Heart right ventricle (tissue), 16 donors: ENCODE data around the gene DTNB. TPM values are rescaled to one million over a fixed set of nuclear protein-coding genes. Genes with fewer than 3 reads are reported as not detected.
A peak's percentile ranks its signal among the peaks of the same experiment; 100 is the strongest.

Source experiments
- ATAC-seq, 8 donors: fragments of 200-7000 bp; cut with Tn5 transposase; one replicate each; pipeline ENCODE4 v1.9.1; 2020; ENCODE audit warnings: mild to moderate bottlenecking in 8 of 8, moderate library complexity in 8 of 8, moderate number of reproducible peaks in 1 of 8
- DNase-seq, 2 donors: peaks; one replicate each; pipeline ENCODE4 v3.0.0-alpha.2; 2020
- H3K27ac ChIP-seq, 10 donors: fragments of 200-600 bp; sonication (generic) in 2 of 10; one replicate each; pipeline versions ENCODE4 v1.5.0 to v1.8.0; 2020 to 2022; ENCODE audit warnings: mild to moderate bottlenecking in 3 of 10
- H3K27me3 ChIP-seq, 7 donors: fragments of 200-600 bp; one replicate each; pipeline ENCODE4 v1.8.0; 2021 to 2022; ENCODE audit warnings: mild to moderate bottlenecking in 2 of 7
- H3K36me3 ChIP-seq, 9 donors: fragments of 200-600 bp; sonication (generic) in 1 of 9; one replicate each; pipeline versions ENCODE4 v1.5.0 to v1.8.0; 2020 to 2022; ENCODE audit warnings: mild to moderate bottlenecking in 2 of 9
- H3K4me1 ChIP-seq, 9 donors: fragments of 200-600 bp; sonication (generic) in 1 of 9; one replicate each; pipeline versions ENCODE4 v1.5.0 to v1.8.0; 2020 to 2022; ENCODE audit warnings: mild to moderate bottlenecking in 4 of 9
- H3K4me3 ChIP-seq, 10 donors: fragments of 200-600 bp; sonication (generic) in 2 of 10; one replicate each; pipeline versions ENCODE4 v1.5.0 to v1.8.0; 2020 to 2022; ENCODE audit warnings: mild to moderate bottlenecking in 7 of 10, moderate library complexity in 2 of 10
- H3K9me3 ChIP-seq, 11 donors: fragments of 200-600 bp in 10 of 11; sonication (generic) in 2 of 11; one replicate each; pipeline versions ENCODE4 v1.5.0 to v1.8.0; 2013 to 2022; ENCODE audit warnings: mild to moderate bottlenecking in 2 of 11, control low read depth in 1 of 11, moderate library complexity in 1 of 11
- WGBS, 2 donors: extraction: QIAGEN DNeasy Blood & Tissue Kit; methylation state at CpG; one replicate each; pipeline ENCODE4 v1.1.7; 2013; ENCODE audit warnings: inconsistent platforms in 1 of 2; 5-methylcytosine and 5-hydroxymethylcytosine counted together
- intact Hi-C, 10 donors: fragments of 100-400 bp; cut with DNase I; formaldehyde crosslinking; loops; one replicate each; pipeline versions ENCODE4 v1.11.1 to v1.14.2; 2022
- microRNA-seq, 2 donors: library from miRNA; unstranded; fragments of <30 nt; microRNA quantifications; one replicate each; pipeline ENCODE4 v1.2.0, GENCODE V29; 2021
- polyA plus RNA-seq, 2 donors: library from polyadenylated mRNA; stranded (reverse); fragments of 200-250 nt; gene quantifications; one replicate each; pipeline ENCODE4 v1.2.3, GENCODE V29; 2013
- total RNA-seq, 10 donors: library from RNA; stranded (reverse); fragmentation: NEBNext Ultra II Directional in 3 of 10; extraction: Animal tissue kit (Norgen Biotek cat#: 25700) in 3 of 10; gene quantifications; one replicate each; pipeline versions ENCODE4 v1.2.1 to v1.2.4, GENCODE V29; 2021 to 2023
- TF ChIP-seq, protein P1 (sequence below), 9 donors: fragments of 200-600 bp; sonication (generic) in 2 of 9; IDR thresholded peaks; one replicate each; pipeline versions ENCODE4 v1.5.0 to v1.8.0; 2021 to 2022; ENCODE audit warnings: antibody characterized with exemption in 9 of 9, mild to moderate bottlenecking in 5 of 9, moderate library complexity in 1 of 9
- donor health status: Arrhythmogenic right ventricular cardiomyopathy.
- donor health status: ischemic (EF 13 %, LVEDD 7.1; RV severe dilation, severe dysfunction).
- donor health status: healthy with polysubstance abuse.
- donor health status: DM: no; HTN: yes; CAD: no.
- donor health status: DM: no; HTN: no; CAD: no.
- donor health status: ischemic (EF 25% LVEDD 6.9; RV normal size, moderate dysfunction).
- donor health status: ischemic (EF 25% LVEDD 5.7; RV mildly dilated, moderate dysfunction).
- donor health status: healthy.
- donor health status: DM: yes; HTN: yes; CAD: no.
- donor health status: Ischemic cardiomyopathy.
- donor health status: ischemic (EF 35%, LVEDD 5.7; RV mildly dilated, moderate dysfunction).
- donor health status: nonischemic (EF 11% LVEDD 7.7; RV severe dilation, severe dysfunction).
- donor health status: DM: yes; HTN: yes; CAD: no.
- donor health status: PGD.
- donor health status: ischemic (EF 29% LVEDD 5.4; RV normal size, mild dysfunction).
- donor health status: nonischemic (EF 23%, LVEDD 6.1; RV moderate dilation, normal function).

DTNB gene
- total and polyA plus RNA-seq, 12 donors, result 2.8 to 11.3 (median 7.8) TPM

DNA sequence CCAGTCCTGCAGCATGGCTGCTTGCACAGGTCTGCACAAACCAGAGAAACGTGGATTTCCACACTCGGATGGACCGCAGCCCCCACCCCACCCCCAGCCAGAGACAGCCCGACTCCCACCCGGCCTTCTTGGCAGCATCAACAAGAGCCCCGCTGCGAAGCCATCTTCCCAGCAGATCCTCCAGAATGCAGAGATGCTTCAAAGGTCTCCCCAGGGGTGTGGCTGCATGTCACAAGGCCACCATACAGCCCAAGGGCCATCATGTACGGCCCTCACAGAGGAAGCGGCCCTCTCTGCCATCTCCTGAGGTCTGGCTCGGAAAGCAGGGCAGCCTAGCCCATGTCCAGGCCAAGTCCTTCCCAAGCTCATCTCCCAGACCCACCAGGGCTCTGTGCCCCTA is 343.1 kb downstream of the DTNB start:
- peaks cover 0 to 13% (median 7%) of the 10 kb centered on the region in 9 donors for H3K36me3 ChIP-seq
- H3K27ac ChIP-seq, result no peak overlapping the region
- no peak for DNase-seq
- TF ChIP-seq, protein P1, sequence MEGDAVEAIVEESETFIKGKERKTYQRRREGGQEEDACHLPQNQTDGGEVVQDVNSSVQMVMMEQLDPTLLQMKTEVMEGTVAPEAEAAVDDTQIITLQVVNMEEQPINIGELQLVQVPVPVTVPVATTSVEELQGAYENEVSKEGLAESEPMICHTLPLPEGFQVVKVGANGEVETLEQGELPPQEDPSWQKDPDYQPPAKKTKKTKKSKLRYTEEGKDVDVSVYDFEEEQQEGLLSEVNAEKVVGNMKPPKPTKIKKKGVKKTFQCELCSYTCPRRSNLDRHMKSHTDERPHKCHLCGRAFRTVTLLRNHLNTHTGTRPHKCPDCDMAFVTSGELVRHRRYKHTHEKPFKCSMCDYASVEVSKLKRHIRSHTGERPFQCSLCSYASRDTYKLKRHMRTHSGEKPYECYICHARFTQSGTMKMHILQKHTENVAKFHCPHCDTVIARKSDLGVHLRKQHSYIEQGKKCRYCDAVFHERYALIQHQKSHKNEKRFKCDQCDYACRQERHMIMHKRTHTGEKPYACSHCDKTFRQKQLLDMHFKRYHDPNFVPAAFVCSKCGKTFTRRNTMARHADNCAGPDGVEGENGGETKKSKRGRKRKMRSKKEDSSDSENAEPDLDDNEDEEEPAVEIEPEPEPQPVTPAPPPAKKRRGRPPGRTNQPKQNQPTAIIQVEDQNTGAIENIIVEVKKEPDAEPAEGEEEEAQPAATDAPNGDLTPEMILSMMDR (IDR thresholded peaks at IDR 0.05), result no peak
- peaks cover 0 to 17% (median 7%) of the 10 kb centered on the region in 11 donors for H3K9me3 ChIP-seq
- no peak for ATAC-seq
- WGBS, 2 donors, result 75 to 82% methylated on average over 10 of the region's 10 CpGs
- intact Hi-C loops, result loop anchor here in 1 of 10 donors (10.0 kb wide), 1 partner anchor 45 kb away; no protein-coding TSS in a partner anchor
- H3K4me3 ChIP-seq, result no peak overlapping the region
- no peaks in the 10 kb centered on the region for H3K27me3 ChIP-seq
- H3K4me1 ChIP-seq, result peaks cover 3 to 81% (median 42%) of the 10 kb centered on the region in 9 donors

DNA sequence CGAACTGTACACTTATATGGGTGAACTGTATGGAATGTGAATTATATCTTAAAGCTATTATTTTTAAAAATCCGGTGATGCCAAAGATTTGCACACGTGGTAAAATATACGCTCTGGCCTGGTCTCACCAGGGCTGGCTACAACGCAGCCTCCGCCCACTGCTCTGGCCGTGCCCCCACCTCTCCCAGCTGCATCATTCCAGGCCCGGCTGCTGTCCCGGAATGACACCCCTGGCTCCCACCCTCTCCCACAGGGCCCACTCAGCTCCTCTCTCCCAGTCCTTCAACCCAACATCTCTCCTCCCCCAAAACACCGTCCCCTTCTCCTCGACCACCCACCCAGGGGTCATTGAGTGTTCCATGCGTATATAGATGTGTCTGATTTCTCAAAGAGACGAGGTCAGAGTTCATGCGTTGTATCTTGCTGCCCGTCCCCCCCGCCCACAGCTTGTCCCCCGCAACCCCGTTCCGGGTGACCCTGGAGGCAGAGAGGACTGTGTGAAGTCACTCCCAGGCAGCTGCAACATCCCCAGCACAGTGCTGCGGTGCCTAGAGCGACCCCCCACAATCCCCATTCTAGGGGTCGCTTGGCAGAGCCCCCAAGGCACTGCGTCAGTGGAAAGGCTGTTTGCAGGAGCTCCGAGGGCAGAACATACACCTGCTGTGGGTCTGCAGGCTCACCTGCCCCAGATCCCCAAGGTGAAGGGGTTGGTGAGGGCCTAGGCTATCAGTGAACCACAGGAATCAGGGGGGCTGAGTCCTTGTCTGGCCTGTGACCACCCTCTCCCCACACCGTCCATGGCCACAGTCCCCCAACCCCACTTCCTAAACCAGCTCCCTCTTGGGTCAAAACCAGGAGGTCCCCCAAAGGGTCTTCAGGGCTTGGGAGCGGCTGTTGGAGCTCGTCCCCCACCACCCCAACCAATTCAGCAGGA is 345.0 kb downstream of the DTNB start:
- WGBS, 2 donors, result 74 to 75% methylated on average over 27 of the region's 27 CpGs
- ATAC-seq, result peak in 5 of 8 donors; percentile 33 to 70 (median 42)
- no peak overlapping the region for H3K4me3 ChIP-seq
- H3K9me3 ChIP-seq, result peaks cover 0 to 17% (median 7%) of the 10 kb centered on the region in 11 donors
- no peaks in the 10 kb centered on the region for H3K27me3 ChIP-seq
- peaks cover 2 to 81% (median 50%) of the 10 kb centered on the region in 9 donors for H3K4me1 ChIP-seq
- TF ChIP-seq, protein P1 (IDR thresholded peaks at IDR 0.05), result no peak
- peaks cover 0 to 13% (median 7%) of the 10 kb centered on the region in 9 donors for H3K36me3 ChIP-seq
- peak overlapping the region in 5 of 10 donors; percentile 6 to 55 (median 35) for H3K27ac ChIP-seq
- DNase-seq, result no peak
- intact Hi-C loops, result no loop called here

Small RNA genes lying within 50 kb of the gene (microRNA-seq; reads per million reads assigned to microRNA genes)
- gene MIR1301, result 88.0 to 126 reads per million in 2 donors

Other genes starting within 250 kb of the DTNB start
- 10 to 100 TPM; 19.6 to 34.0 (median 28.9) TPM for gene ASXL2, start 204.9 kb upstream of the DTNB start, total RNA-seq
- gene ASXL2, start 204.9 kb upstream of the DTNB start, polyA plus RNA-seq, result 1 to 10 TPM; 1.8 to 2.0 TPM